Measurements from ENCODE around the gene PGLYRP4. TPM values are rescaled to one million over a fixed set of nuclear protein-coding genes. Genes with fewer than 3 reads are reported as not detected.

The PGLYRP4 gene
- total RNA-seq, 2 donors from 2014 or later, result not detected

GRCh38 chr1:153354515-153355193, 6.0 kb upstream of the PGLYRP4 start:
- no peak for DNase-seq (ENCODE audit: low spot score)
- H3K36me3 ChIP-seq, result no peaks in the 10 kb centered on the region
- H3K27me3 ChIP-seq (replicated peaks; ENCODE audit: insufficient read depth), result no peaks in the 10 kb centered on the region
- no peaks in the 10 kb centered on the region for H3K4me1 ChIP-seq (replicated peaks)
- intact Hi-C loops (cut with DNase I), result loop anchor here (5.0 kb wide), 1 partner anchor 213 kb away; the partner anchor contains the start of gene S100A2
- no peak overlapping the region for H3K4me3 ChIP-seq
- H3K9me3 ChIP-seq, result no peaks in the 10 kb centered on the region
- no peak for TF ChIP-seq POLR2AphosphoS5 (IDR thresholded peaks at IDR 0.05)
- no peak for TF ChIP-seq POLR2A (IDR thresholded peaks at IDR 0.05)
- TF ChIP-seq, protein P1, sequence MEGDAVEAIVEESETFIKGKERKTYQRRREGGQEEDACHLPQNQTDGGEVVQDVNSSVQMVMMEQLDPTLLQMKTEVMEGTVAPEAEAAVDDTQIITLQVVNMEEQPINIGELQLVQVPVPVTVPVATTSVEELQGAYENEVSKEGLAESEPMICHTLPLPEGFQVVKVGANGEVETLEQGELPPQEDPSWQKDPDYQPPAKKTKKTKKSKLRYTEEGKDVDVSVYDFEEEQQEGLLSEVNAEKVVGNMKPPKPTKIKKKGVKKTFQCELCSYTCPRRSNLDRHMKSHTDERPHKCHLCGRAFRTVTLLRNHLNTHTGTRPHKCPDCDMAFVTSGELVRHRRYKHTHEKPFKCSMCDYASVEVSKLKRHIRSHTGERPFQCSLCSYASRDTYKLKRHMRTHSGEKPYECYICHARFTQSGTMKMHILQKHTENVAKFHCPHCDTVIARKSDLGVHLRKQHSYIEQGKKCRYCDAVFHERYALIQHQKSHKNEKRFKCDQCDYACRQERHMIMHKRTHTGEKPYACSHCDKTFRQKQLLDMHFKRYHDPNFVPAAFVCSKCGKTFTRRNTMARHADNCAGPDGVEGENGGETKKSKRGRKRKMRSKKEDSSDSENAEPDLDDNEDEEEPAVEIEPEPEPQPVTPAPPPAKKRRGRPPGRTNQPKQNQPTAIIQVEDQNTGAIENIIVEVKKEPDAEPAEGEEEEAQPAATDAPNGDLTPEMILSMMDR (IDR thresholded peaks at IDR 0.05), result no peak
- WGBS, result 71% methylated on average over 8 of the region's 8 CpGs
- no peak overlapping the region for H3K27ac ChIP-seq

DNA sequence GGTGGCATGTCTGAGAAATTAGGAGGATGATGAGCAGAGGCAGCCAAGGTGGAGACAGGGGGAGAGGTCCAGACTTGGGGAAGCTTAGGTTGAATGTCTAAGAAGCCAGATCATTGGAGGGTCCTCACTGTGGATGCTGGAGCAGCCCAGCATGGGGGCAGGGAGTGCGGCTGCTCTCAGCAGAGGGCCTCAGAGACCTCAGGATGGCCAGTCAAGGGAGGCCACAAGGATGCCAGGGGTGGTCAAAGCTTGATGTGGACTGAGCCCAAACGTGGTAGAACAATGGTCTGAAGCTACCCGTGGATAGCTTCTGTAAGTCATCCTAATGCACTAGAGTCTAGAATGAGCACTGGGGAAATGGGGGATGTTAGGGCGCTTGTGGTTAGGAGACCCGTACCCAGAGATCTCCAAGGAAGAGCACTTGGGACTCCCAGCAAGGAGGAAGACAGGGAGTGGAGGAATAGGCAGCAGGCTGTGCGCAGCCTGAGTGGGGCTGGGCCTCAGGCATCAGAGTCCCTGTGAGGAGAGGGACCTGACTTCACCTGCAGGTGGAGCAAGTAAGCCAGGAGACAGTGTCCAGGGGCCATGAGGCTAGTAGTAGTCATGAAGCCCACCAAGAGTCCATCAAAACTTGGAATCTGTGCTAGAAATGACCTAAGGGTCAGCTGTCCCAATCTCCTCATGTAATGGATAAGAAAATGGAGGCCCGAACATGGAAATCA, 4.7 kb upstream of the PGLYRP4 start:
- Histone ChIP-seq H3K4me1 (replicated peaks) (no peaks in the 10 kb centered on the region), H3K27me3 (replicated peaks; ENCODE audit: insufficient read depth) (no peaks in the 10 kb centered on the region)
- no peak for DNase-seq (ENCODE audit: low spot score)

DNA sequence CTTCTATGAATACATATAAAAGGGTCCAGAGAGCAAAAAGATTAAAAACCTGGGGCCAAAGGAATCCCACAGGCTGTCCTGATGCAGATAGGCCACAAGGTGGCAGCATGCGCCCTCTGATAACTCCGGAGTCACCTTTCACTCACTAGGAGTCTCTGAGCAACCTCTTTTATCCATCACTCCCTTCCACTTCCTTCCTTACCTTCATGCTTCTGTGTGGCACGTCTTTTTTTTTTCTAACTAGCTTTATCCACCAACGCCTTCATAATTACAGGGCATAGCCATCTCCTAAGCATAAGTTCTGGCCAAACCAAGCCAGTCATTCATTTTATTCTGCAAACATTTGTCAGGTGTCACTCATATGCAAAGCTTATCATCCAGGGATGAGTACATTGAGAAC, 3.9 kb upstream of the PGLYRP4 start:
- intact Hi-C loops (cut with DNase I), result loop anchor here (1.0 to 5.0 kb wide), 2 partner anchors 143 to 215 kb away; partner anchors contain the start of gene S100A2
- Histone ChIP-seq H3K27ac (no peak overlapping the region), H3K9me3 (no peaks in the 10 kb centered on the region), H3K36me3 (no peaks in the 10 kb centered on the region), H3K27me3 (replicated peaks; ENCODE audit: insufficient read depth) (no peaks in the 10 kb centered on the region), H3K4me3 (no peak overlapping the region), H3K4me1 (replicated peaks) (no peaks in the 10 kb centered on the region)
- whole genome bisulfite sequencing, result 2% methylated on average over 4 of the region's 4 CpGs
- TF ChIP-seq POLR2AphosphoS5 (IDR thresholded peaks at IDR 0.05) (peak; percentile 26), POLR2A (IDR thresholded peaks at IDR 0.05) (no peak)
- TF ChIP-seq, protein P1 (IDR thresholded peaks at IDR 0.05), result peak; percentile 69 to 85 (median 82)
- DNase-seq (ENCODE audit: low spot score), result peak; percentile 57

More for the DNA sequence above, 4.7 kb upstream of the PGLYRP4 start:
- Histone ChIP-seq H3K9me3 (no peaks in the 10 kb centered on the region), H3K27ac (no peak overlapping the region), H3K36me3 (no peaks in the 10 kb centered on the region), H3K4me3 (no peak overlapping the region)
- intact Hi-C loops (cut with DNase I), result loop anchor here (5.0 kb wide), 1 partner anchor 214 kb away; the partner anchor contains the start of gene S100A2
- TF ChIP-seq POLR2A (IDR thresholded peaks at IDR 0.05), result no peak
- TF ChIP-seq, protein P1 (IDR thresholded peaks at IDR 0.05), result peak in 1 of 4 experiments; percentile 30
- WGBS, result 84% methylated on average over 7 of the region's 7 CpGs

DNA sequence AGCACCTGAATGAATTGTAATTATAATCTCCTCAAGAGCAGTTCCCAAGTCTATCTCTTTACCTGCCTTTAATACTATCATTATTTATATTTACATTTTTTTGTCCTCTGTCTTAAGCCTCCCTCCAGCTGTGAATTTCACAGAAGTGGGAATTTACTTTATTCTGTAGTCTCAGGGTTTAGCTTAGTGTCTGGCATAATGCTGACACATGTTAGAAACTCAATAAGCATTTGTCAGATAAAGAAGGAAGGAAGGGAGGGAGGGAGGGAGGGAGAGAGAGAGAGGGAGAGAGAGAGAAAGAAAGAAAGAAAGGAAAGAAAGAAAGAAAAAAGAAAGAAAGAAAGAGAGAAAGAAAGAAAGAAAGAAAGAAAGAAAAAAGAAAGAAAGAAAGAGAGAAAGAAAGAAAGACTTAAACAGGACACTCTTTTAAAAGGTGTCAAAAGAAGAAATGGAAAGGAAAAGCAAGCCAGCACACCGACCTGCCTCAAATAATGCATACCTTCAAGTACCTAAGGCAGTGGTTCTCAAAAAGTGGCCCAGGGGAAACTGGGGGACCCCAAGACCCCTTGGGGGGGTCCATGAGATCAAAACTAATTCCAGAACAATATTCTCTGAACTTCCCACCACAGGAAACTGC, 1.8 kb upstream of the PGLYRP4 start:
- 50% methylated on average over 1 of the region's 1 CpG for WGBS
- Histone ChIP-seq H3K4me1 (replicated peaks) (no peaks in the 10 kb centered on the region), H3K36me3 (no peaks in the 10 kb centered on the region), H3K9me3 (no peaks in the 10 kb centered on the region), H3K4me3 (no peak overlapping the region), H3K27me3 (replicated peaks; ENCODE audit: insufficient read depth) (no peaks in the 10 kb centered on the region), H3K27ac (no peak overlapping the region)
- intact Hi-C loops (cut with DNase I), result loop anchor here (5.0 kb wide), 1 partner anchor 217 kb away; the partner anchor contains the start of gene S100A2
- no peak for DNase-seq (ENCODE audit: low spot score)
- TF ChIP-seq POLR2AphosphoS5 (IDR thresholded peaks at IDR 0.05) (no peak), POLR2A (IDR thresholded peaks at IDR 0.05) (no peak)
- TF ChIP-seq, protein P1 (IDR thresholded peaks at IDR 0.05), result no peak

Measured in prostate gland (tissue), 2 donors.